Lung (tissue), 12 donors: ENCODE measurements around the gene MACROH2A1. TPM values are rescaled to one million over a fixed set of nuclear protein-coding genes. Genes with fewer than 3 reads are reported as not detected.

Source experiments
- ATAC-seq: fragments of 200-7000 bp; cut with Tn5 transposase; one replicate; pipeline ENCODE4 v1.9.1; 2020; ENCODE audit warnings: moderate number of reproducible peaks; ENCODE audit not compliant: insufficient read depth, low FRiP score
- DNase-seq, 3 donors: peaks; one replicate each; pipeline ENCODE4 v3.0.0-alpha.2; 2013 to 2017
- H3K27ac ChIP-seq, 2 donors: one replicate each; pipeline ENCODE4 v1.5.1; 2013; ENCODE audit warnings: mild to moderate bottlenecking in 2 of 2, moderate library complexity in 2 of 2, control low read depth in 1 of 2, inconsistent platforms in 1 of 2, low read depth in 1 of 2, low read length in 1 of 2
- H3K27me3 ChIP-seq, 3 donors: one replicate each; pipeline ENCODE4 v1.5.1; 2013; ENCODE audit warnings: low read length in 2 of 3; ENCODE audit not compliant: control insufficient read depth in 3 of 3, insufficient read depth in 3 of 3
- H3K36me3 ChIP-seq, 4 donors: one replicate each; pipeline ENCODE4 v1.5.1; 2013; ENCODE audit warnings: low read length in 4 of 4, mild to moderate bottlenecking in 1 of 4, moderate library complexity in 1 of 4; ENCODE audit not compliant: control insufficient read depth in 4 of 4, insufficient read depth in 4 of 4
- H3K4me1 ChIP-seq, 5 donors: one replicate each; pipeline ENCODE4 v1.5.1; 2013; ENCODE audit warnings: low read length in 5 of 5, mild to moderate bottlenecking in 2 of 5, moderate library complexity in 1 of 5; ENCODE audit not compliant: control insufficient read depth in 5 of 5, insufficient read depth in 5 of 5
- H3K4me3 ChIP-seq: one replicate; pipeline ENCODE4 v1.5.1; 2013; ENCODE audit warnings: mild to moderate bottlenecking, control low read depth, moderate library complexity
- H3K9ac ChIP-seq, 2 donors: one replicate each; pipeline ENCODE4 v1.5.1; 2013; ENCODE audit warnings: low read length in 2 of 2, control low read depth in 1 of 2; ENCODE audit not compliant: insufficient read depth in 1 of 2
- H3K9me3 ChIP-seq, 4 donors: one replicate each; pipeline ENCODE4 v1.5.1; 2013; ENCODE audit warnings: low read length in 3 of 4, mild to moderate bottlenecking in 1 of 4, moderate library complexity in 1 of 4; ENCODE audit not compliant: control insufficient read depth in 4 of 4, insufficient read depth in 3 of 4
- CTCF ChIP-seq: IDR thresholded peaks from 2 replicates; pipeline ENCODE4 v1.5.1; 2012; ENCODE audit warnings: mild to moderate bottlenecking; ENCODE audit errors: control extremely low read depth, extremely low read depth
- WGBS, 2 donors: extraction: QIAGEN DNeasy Blood & Tissue Kit; methylation state at CpG; one replicate each; pipeline ENCODE4 v1.1.7; 2013; 5-methylcytosine and 5-hydroxymethylcytosine counted together
- polyA plus RNA-seq, 2 donors: library from polyadenylated mRNA; stranded (reverse); fragments of 200-250 nt; gene quantifications; one replicate each; pipeline ENCODE4 v1.2.1, GENCODE V29; 2013
- total RNA-seq, 2 donors: library from RNA; depleted of rRNA in 1 of 2; stranded (reverse); fragments of >200 nt in 1 of 2; gene quantifications; one replicate each; pipeline ENCODE4 v1.2.1, GENCODE V29; 2014 to 2021
- donor health status: control.
- donor health status: control.
- donor health status: Bipolar disorder and iron deficiency.
- donor health status: healthy.
- donor health status: DM: yes; HTN: yes; CAD: no.

MACROH2A1 gene
- total and polyA plus RNA-seq, 4 donors, result 149 to 334 (median 248) TPM

GRCh38 chr5:135393691-135394090 is 5.3 kb downstream of the MACROH2A1 start:
- no peak for TF ChIP-seq CTCF
- no peak for ATAC-seq
- Histone ChIP-seq H3K9ac (no peak overlapping the region), H3K36me3 (peaks cover 0 to 9% (median 4%) of the 10 kb centered on the region in 4 donors), H3K27ac (peak overlapping the region in 1 of 2 donors; percentile 58), H3K27me3 (no peaks in the 10 kb centered on the region), H3K4me3 (no peak overlapping the region), H3K4me1 (peaks cover 24 to 59% (median 39%) of the 10 kb centered on the region in 5 donors), H3K9me3 (no peaks in the 10 kb centered on the region)
- WGBS, 2 donors, result 65 to 75% methylated on average over 3 of the region's 3 CpGs
- no peak for DNase-seq

GRCh38 chr5:135393229-135393628 is 5.8 kb downstream of the MACROH2A1 start:
- ATAC-seq (peak; percentile 22), DNase-seq (no peak)
- peaks cover 24 to 59% (median 39%) of the 10 kb centered on the region in 5 donors for H3K4me1 ChIP-seq
- H3K4me3 ChIP-seq, result no peak overlapping the region
- no peaks in the 10 kb centered on the region for H3K27me3 ChIP-seq
- TF ChIP-seq CTCF, result no peak
- 23 to 56% methylated on average over 1 of the region's 1 CpG for WGBS, 2 donors
- peaks cover 0 to 10% (median 5%) of the 10 kb centered on the region in 4 donors for H3K36me3 ChIP-seq
- no peak overlapping the region for H3K9ac ChIP-seq
- peak overlapping the region in 1 of 2 donors; percentile 41 for H3K27ac ChIP-seq
- H3K9me3 ChIP-seq, result no peaks in the 10 kb centered on the region

GRCh38 chr5:135392256-135392655 is 6.8 kb downstream of the MACROH2A1 start:
- Histone ChIP-seq H3K36me3 (peaks cover 0 to 17% (median 11%) of the 10 kb centered on the region in 4 donors), H3K4me1 (peaks cover 17 to 56% (median 30%) of the 10 kb centered on the region in 5 donors), H3K27ac (peak overlapping the region; percentile 35 to 85), H3K4me3 (no peak overlapping the region), H3K27me3 (no peaks in the 10 kb centered on the region), H3K9ac (no peak overlapping the region), H3K9me3 (no peaks in the 10 kb centered on the region)
- whole genome bisulfite sequencing, 2 donors, result 69 to 77% methylated on average over 2 of the region's 2 CpGs
- ATAC-seq (no peak), DNase-seq (no peak)
- TF ChIP-seq CTCF, result no peak

GRCh38 chr5:135391869-135392255 is 7.2 kb downstream of the MACROH2A1 start:
- DNase-seq (no peak), ATAC-seq (peak; percentile 4)
- Histone ChIP-seq H3K36me3 (peaks cover 0 to 21% (median 13%) of the 10 kb centered on the region in 4 donors), H3K9ac (no peak overlapping the region), H3K9me3 (no peaks in the 10 kb centered on the region), H3K27ac (peak overlapping the region; percentile 35 to 85), H3K27me3 (no peaks in the 10 kb centered on the region), H3K4me3 (no peak overlapping the region), H3K4me1 (peaks cover 14 to 56% (median 28%) of the 10 kb centered on the region in 5 donors)
- no peak for TF ChIP-seq CTCF
- 58 to 60% methylated on average over 2 of the region's 2 CpGs for WGBS, 2 donors
